ENCODE measurements around the gene MGAT5B.

- TF ChIP-seq POLR2A (IDR thresholded peaks at IDR 0.05) (no peak), CTCF (IDR thresholded peaks at IDR 0.05 in 8 of 11, conservative IDR thresholded peaks at IDR 0.05 in 3 of 11) (no peak), POLR2AphosphoS5 (IDR thresholded peaks at IDR 0.05) (no peak)
Measured at GRCh38 chr17:76943781-76944213, 75.6 kb downstream of the MGAT5B start.
